ENCODE results near the gene FAM83G.

DNA sequence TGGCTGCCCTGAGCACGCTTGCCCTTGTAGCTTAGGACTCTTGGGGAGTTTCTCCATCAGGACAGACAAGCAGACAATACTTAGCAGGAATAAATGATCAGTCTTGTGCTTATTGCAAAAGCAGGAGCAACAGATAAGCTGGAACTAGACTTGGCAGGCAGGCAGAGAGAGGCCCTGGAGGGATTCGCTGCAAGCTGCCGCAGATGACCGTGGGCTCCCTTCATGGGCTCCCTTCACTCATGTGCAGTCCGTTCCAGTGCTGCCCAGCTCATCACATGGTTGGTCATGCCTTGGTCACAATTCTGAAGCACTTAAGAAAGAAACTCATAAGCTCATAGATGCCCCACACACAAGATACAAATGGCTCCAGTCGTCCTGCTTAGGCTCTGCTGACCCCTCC is 55.0 kb downstream of the FAM83G start:
- TF ChIP-seq CTCF (IDR thresholded peaks at IDR 0.05; ENCODE audit: extremely low read depth in 1 of 2, insufficient read depth in 1 of 2, low read depth in 1 of 2, low read length in 2 of 2) (no peak), EZH2 (IDR thresholded peaks at IDR 0.05; ENCODE audit: borderline replicate concordance, low read depth, low read length, severe bottlenecking) (no peak), POLR2A (IDR thresholded peaks at IDR 0.05; ENCODE audit: low read depth, low read length) (no peak), JUN (IDR thresholded peaks at IDR 0.05; ENCODE audit: borderline replicate concordance, insufficient read depth, insufficient read length, low read depth) (no peak), POLR2AphosphoS5 (IDR thresholded peaks at IDR 0.05; ENCODE audit: insufficient read depth, low read depth, low read length) (no peak), MAX (IDR thresholded peaks at IDR 0.05; ENCODE audit: insufficient read depth, insufficient read length) (no peak), MYC (IDR thresholded peaks at IDR 0.05; ENCODE audit: low read depth, low read length) (no peak), FOS (IDR thresholded peaks at IDR 0.05; ENCODE audit: borderline replicate concordance, insufficient read depth, low read length) (no peak)

All from endothelial cell of umbilical vein (primary cell).